ENCODE results near the gene TRPM3.

- no peak for TF ChIP-seq POLR2AphosphoS5 (IDR thresholded peaks at IDR 0.05)
- TF ChIP-seq CTCF (IDR thresholded peaks at IDR 0.05 in 8 of 11, conservative IDR thresholded peaks at IDR 0.05 in 3 of 11), result no peak
- no peak for TF ChIP-seq POLR2A (IDR thresholded peaks at IDR 0.05)
Observed at GRCh38 chr9:70529833-70530232, 591.6 kb downstream of the TRPM3 start.

Data from spleen (tissue), 7 donors.